DMS79 (cell line): ENCODE measurements around the gene MYOCOS.
"Not testable (repeated sequence)": the region's sequence is repeated elsewhere in the genome, so short reads cannot be mapped to it uniquely, and the experiment has no call there.

Experiments
- DNase-seq: peaks from one replicate; lab custom pipeline; 2025; lab: John Stamatoyannopoulos, UW

The MYOCOS gene

GRCh38 chr1:171625225-171625624 lies 3.2 kb downstream of the MYOCOS start:
- no peak for DNase-seq

- DNase-seq: peak; percentile 49
Observed at GRCh38 chr1:171627020-171627419, 5.0 kb downstream of the MYOCOS start.

- no peak for DNase-seq
Observed at GRCh38 chr1:171628225-171628624, 6.2 kb downstream of the MYOCOS start.

- DNase-seq: no peak
Observed at GRCh38 chr1:171635661-171636060, 13.6 kb downstream of the MYOCOS start.

- no peak for DNase-seq
Observed at GRCh38 chr1:171636141-171636540, 14.1 kb downstream of the MYOCOS start.

- no peak for DNase-seq
Observed at GRCh38 chr1:171637928-171638576, 16.0 kb downstream of the MYOCOS start.

- DNase-seq: no peak
Observed at GRCh38 chr1:171640225-171640624, 18.2 kb downstream of the MYOCOS start.

GRCh38 chr1:171641076-171641864 lies 19.2 kb downstream of the MYOCOS start:
- DNase-seq: no peak

GRCh38 chr1:171642197-171642596 lies 20.2 kb downstream of the MYOCOS start:
- no peak for DNase-seq

- no peak for DNase-seq
Observed at GRCh38 chr1:171643156-171643555, 21.1 kb downstream of the MYOCOS start.

GRCh38 chr1:171644805-171645483 lies 22.9 kb downstream of the MYOCOS start:
- peak; percentile 30 for DNase-seq

- DNase-seq: no peak
Observed at GRCh38 chr1:171645553-171646248, 23.7 kb downstream of the MYOCOS start.

- no peak for DNase-seq
Observed at GRCh38 chr1:171646249-171646560, 24.2 kb downstream of the MYOCOS start.

GRCh38 chr1:171652234-171652822 lies 30.3 kb downstream of the MYOCOS start, which contains the start of gene MYOC:
Gene MYOC, minus strand, starts transcription at chr1:171652688. Its CDS starts 77 bp downstream, at chr1:171652611.
- no peak for DNase-seq

- no peak for DNase-seq
Observed at GRCh38 chr1:171653796-171654195, 31.8 kb downstream of the MYOCOS start.

- no peak for DNase-seq
Observed at GRCh38 chr1:171654201-171654941, 32.3 kb downstream of the MYOCOS start.

- no peak for DNase-seq
Observed at GRCh38 chr1:171654942-171655745, 33.1 kb downstream of the MYOCOS start.

GRCh38 chr1:171655746-171656116 lies 33.7 kb downstream of the MYOCOS start:
- no peak for DNase-seq

- not testable (repeated sequence) for DNase-seq
Observed at GRCh38 chr1:171656206-171656605, 34.2 kb downstream of the MYOCOS start.

GRCh38 chr1:171661076-171661650 lies 39.1 kb downstream of the MYOCOS start:
- DNase-seq: no peak
